ENCODE measurements around the gene DDX42.

DDX42 gene

DNA sequence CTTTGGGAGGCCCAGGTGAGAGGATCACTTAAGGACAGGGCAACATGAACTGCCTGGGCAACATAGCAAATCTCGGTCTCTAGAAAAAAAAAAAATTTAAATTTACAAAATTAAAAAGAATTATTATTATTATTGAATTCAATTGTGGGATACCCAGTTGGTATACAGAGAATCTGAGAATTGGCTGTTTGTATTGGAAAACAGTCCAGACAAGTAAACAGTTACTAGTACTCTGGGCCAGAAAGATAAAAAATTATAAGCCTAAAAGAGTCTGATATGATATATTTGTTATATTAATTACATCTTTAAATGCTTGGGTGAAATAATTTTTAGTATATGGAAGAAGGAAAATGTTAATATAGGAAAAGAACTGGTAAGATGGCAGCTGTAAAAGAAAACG lies 15.5 kb upstream of the DDX42 start:
- Histone ChIP-seq H3K79me2 (ENCODE audit: control insufficient read depth, insufficient read depth, low read length, unreplicated experiment) (peaks cover 4% of the 10 kb centered on the region), H3K27ac (ENCODE audit: low read depth, low read length) (no peak overlapping the region), H3K4me3 (ENCODE audit: low read depth, low read length) (no peak overlapping the region), H3K4me1 (ENCODE audit: control insufficient read depth, insufficient read depth, low read length, unreplicated experiment) (no peaks in the 10 kb centered on the region), H3K27me3 (ENCODE audit: insufficient read depth, low read length) (no peaks in the 10 kb centered on the region), H3K36me3 (ENCODE audit: insufficient read depth, low read length) (peaks cover 44% of the 10 kb centered on the region), H2AFZ (ENCODE audit: low read length, unreplicated experiment) (no peak overlapping the region)

GRCh38 chr17:63760771-63761539 lies 13.0 kb upstream of the DDX42 start:
- no peaks in the 10 kb centered on the region for H3K4me1 ChIP-seq (ENCODE audit: control insufficient read depth, insufficient read depth, low read length, unreplicated experiment)
- H3K79me2 ChIP-seq (ENCODE audit: control insufficient read depth, insufficient read depth, low read length, unreplicated experiment), result peaks cover 16% of the 10 kb centered on the region
- H2AFZ ChIP-seq (ENCODE audit: low read length, unreplicated experiment), result no peak overlapping the region
- peaks cover 61% of the 10 kb centered on the region for H3K36me3 ChIP-seq (ENCODE audit: insufficient read depth, low read length)
- H3K27me3 ChIP-seq (ENCODE audit: insufficient read depth, low read length), result no peaks in the 10 kb centered on the region
- H3K4me3 ChIP-seq (ENCODE audit: low read depth, low read length), result no peak overlapping the region
- no peak overlapping the region for H3K27ac ChIP-seq (ENCODE audit: low read depth, low read length)

DNA sequence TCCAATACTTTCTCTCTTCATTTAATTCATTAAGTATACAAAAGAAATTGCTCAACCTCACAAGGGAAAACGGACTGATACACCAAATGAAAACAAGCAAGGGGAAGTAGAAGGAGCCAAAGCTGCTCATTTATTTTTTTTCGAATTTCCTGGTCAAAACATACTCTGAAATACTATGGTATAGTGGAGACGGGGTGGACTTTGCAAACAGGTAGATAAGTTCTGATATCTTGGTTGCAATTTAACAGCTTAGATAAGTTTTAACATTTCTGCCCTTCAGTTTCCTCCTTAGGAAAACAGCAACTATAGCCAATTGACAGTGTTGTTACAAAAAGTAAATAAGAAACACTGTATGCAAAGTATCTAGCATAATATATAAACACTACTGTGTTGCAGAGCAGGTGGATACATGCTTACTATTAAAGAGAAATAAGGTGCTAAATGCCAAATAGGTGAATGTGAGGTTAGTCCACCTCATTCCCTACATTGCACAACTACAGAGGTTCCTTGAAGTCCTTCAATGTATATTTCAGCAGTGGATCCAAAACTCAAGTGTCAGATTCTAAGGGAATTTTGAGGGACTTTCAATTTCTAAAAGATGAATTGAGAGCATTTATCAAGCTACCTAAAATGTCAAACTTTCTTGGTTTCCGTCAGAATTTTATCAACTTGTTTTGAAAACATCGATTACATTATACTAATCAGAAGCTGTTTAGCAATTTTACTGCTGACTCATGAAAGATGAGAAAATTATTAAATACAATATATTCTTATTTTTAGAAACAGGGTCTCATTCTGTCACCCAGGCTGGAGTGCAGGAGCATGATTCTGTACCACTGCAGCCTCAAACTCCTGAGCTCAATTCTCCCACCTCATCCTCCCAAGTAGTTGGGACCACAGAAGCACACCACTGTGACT lies 11.6 kb upstream of the DDX42 start:
- Histone ChIP-seq H3K4me3 (ENCODE audit: low read depth, low read length) (no peak overlapping the region), H3K4me1 (ENCODE audit: control insufficient read depth, insufficient read depth, low read length, unreplicated experiment) (no peaks in the 10 kb centered on the region), H3K27me3 (ENCODE audit: insufficient read depth, low read length) (no peaks in the 10 kb centered on the region), H3K79me2 (ENCODE audit: control insufficient read depth, insufficient read depth, low read length, unreplicated experiment) (peaks cover 31% of the 10 kb centered on the region), H3K27ac (ENCODE audit: low read depth, low read length) (no peak overlapping the region), H2AFZ (ENCODE audit: low read length, unreplicated experiment) (no peak overlapping the region), H3K36me3 (ENCODE audit: insufficient read depth, low read length) (peaks cover 52% of the 10 kb centered on the region)

- no peak overlapping the region for H3K27ac ChIP-seq (ENCODE audit: low read depth, low read length)
- peaks cover 46% of the 10 kb centered on the region for H3K36me3 ChIP-seq (ENCODE audit: insufficient read depth, low read length)
- no peaks in the 10 kb centered on the region for H3K27me3 ChIP-seq (ENCODE audit: insufficient read depth, low read length)
- no peak overlapping the region for H3K4me3 ChIP-seq (ENCODE audit: low read depth, low read length)
- no peak overlapping the region for H2AFZ ChIP-seq (ENCODE audit: low read length, unreplicated experiment)
- H3K4me1 ChIP-seq (ENCODE audit: control insufficient read depth, insufficient read depth, low read length, unreplicated experiment), result no peaks in the 10 kb centered on the region
- H3K79me2 ChIP-seq (ENCODE audit: control insufficient read depth, insufficient read depth, low read length, unreplicated experiment), result peaks cover 53% of the 10 kb centered on the region
These were observed 9.3 kb upstream of the DDX42 start for GRCh38 chr17:63764716-63765115.

GRCh38 chr17:63766754-63767153 lies 7.2 kb upstream of the DDX42 start:
- no peak overlapping the region for H3K4me3 ChIP-seq (ENCODE audit: low read depth, low read length)
- peaks cover 69% of the 10 kb centered on the region for H3K79me2 ChIP-seq (ENCODE audit: control insufficient read depth, insufficient read depth, low read length, unreplicated experiment)
- no peak overlapping the region for H2AFZ ChIP-seq (ENCODE audit: low read length, unreplicated experiment)
- no peaks in the 10 kb centered on the region for H3K27me3 ChIP-seq (ENCODE audit: insufficient read depth, low read length)
- peaks cover 34% of the 10 kb centered on the region for H3K36me3 ChIP-seq (ENCODE audit: insufficient read depth, low read length)
- no peaks in the 10 kb centered on the region for H3K4me1 ChIP-seq (ENCODE audit: control insufficient read depth, insufficient read depth, low read length, unreplicated experiment)
- no peak overlapping the region for H3K27ac ChIP-seq (ENCODE audit: low read depth, low read length)

DNA sequence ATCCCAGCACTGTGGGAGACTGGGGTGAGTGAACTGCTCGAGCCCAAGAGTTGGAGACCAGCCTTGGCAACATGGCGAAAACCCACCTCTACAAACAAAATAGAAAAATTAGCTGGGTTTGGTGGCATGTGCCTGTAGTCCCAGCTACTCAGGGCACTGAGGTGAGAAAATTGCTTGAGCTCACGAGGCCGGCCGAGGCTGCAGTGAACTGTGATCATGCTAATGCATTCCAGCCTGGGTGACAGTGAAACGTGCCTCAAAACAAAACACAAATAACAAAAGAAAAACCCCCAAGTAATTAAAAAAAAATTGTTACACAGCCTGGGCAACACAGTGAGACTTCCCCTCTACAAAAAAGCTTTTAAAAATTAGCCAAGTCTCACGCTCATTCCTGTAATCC lies 5.5 kb upstream of the DDX42 start:
- Histone ChIP-seq H3K79me2 (ENCODE audit: control insufficient read depth, insufficient read depth, low read length, unreplicated experiment) (peaks cover 84% of the 10 kb centered on the region), H3K27me3 (ENCODE audit: insufficient read depth, low read length) (no peaks in the 10 kb centered on the region), H3K4me1 (ENCODE audit: control insufficient read depth, insufficient read depth, low read length, unreplicated experiment) (no peaks in the 10 kb centered on the region), H3K4me3 (ENCODE audit: low read depth, low read length) (no peak overlapping the region), H3K36me3 (ENCODE audit: insufficient read depth, low read length) (peaks cover 20% of the 10 kb centered on the region), H2AFZ (ENCODE audit: low read length, unreplicated experiment) (no peak overlapping the region), H3K27ac (ENCODE audit: low read depth, low read length) (no peak overlapping the region)

- H3K4me3 ChIP-seq (ENCODE audit: low read depth, low read length), result peak overlapping the region; percentile 86
- H3K79me2 ChIP-seq (ENCODE audit: control insufficient read depth, insufficient read depth, low read length, unreplicated experiment), result peaks cover 90% of the 10 kb centered on the region
- peaks cover 5% of the 10 kb centered on the region; the same call in 1 of the 2 replicates for H3K36me3 ChIP-seq (ENCODE audit: insufficient read depth, low read length)
- H3K27me3 ChIP-seq (ENCODE audit: insufficient read depth, low read length), result no peaks in the 10 kb centered on the region
- H3K27ac ChIP-seq (ENCODE audit: low read depth, low read length), result peak overlapping the region; percentile 96
- H2AFZ ChIP-seq (ENCODE audit: low read length, unreplicated experiment), result peak overlapping the region; percentile 51
- peaks cover 12% of the 10 kb centered on the region for H3K4me1 ChIP-seq (ENCODE audit: control insufficient read depth, insufficient read depth, low read length, unreplicated experiment)
These were observed 1.1 kb upstream of the DDX42 start for GRCh38 chr17:63772801-63773271.

DNA sequence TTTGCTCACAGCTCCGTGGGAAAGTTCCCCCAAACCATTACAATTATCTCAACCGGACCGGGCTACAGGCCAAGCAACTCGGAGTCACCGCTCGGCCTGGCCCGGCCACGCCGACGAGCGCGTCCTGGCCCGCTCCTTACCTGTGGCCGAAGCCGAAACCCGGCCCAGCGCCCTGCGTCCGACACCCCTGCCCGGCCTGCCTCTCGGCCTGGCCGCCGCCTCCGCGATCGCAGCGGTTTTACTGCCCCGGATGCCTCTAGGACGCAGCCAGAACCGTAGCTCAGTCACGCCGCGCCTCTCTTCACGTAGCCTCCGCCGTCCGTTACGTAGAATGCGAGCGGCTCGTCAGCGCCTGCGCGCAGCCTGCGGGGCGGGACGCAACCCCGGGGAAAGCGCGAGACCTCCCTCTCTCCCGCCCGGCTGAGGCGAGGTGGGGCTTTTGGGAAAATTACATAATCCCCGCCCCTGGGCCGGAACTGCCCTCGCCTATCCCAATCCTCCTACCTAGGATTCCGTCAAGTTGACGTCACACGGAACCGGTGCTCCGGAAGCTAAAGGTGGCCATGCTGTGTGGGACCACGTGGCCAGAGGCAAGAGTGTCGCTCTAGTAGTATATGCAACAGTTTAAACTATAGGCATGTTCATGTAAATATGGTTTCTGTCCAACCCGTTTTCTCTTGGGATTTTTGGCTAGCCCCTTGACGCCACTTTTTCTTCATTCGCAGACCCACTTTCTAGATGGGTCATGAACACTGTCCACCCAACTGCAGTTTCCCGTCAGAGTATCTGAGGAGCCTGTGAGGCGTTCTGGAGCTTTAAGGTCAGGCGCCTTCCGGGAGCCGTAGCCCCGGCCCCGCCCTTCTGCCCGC lies 464 bp upstream of the DDX42 start, which contains the start of gene CCDC47:
CCDC47 (minus strand) TSS at position 326 of the 869 bp plus-strand sequence. CDS start 7,422 bp downstream, outside the sequence.
- H3K27me3 ChIP-seq (ENCODE audit: insufficient read depth, low read length), result no peaks in the 10 kb centered on the region
- H3K79me2 ChIP-seq (ENCODE audit: control insufficient read depth, insufficient read depth, low read length, unreplicated experiment), result peaks cover 90% of the 10 kb centered on the region
- H2AFZ ChIP-seq (ENCODE audit: low read length, unreplicated experiment), result peak within 1 kb of the TSS; percentile 51
- peak within 1 kb of the TSS; percentile 86 for H3K4me3 ChIP-seq (ENCODE audit: low read depth, low read length)
- peaks cover 12% of the 10 kb centered on the region for H3K4me1 ChIP-seq (ENCODE audit: control insufficient read depth, insufficient read depth, low read length, unreplicated experiment)
- peak within 1 kb of the TSS; percentile 96 for H3K27ac ChIP-seq (ENCODE audit: low read depth, low read length)
- H3K36me3 ChIP-seq (ENCODE audit: insufficient read depth, low read length), result peaks cover 5% of the 10 kb centered on the region; the same call in 1 of the 2 replicates

DNA sequence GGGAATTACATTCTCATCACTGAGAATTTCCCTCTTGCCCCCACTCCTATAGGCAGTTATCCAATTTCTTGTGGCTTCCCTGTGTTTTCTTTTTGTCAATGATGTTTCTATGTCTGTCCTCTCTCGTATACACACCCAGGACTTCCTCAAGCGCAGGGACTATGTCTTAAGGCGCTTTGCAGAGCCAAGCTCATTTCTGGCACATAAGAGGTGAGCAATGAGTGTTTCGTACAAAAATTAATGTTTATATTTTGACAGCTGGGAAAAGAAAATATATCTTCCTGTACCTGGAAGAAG lies 947 bp downstream of the DDX42 start:
- peak overlapping the region; percentile 96; the same call in 1 of the 2 replicates for H3K27ac ChIP-seq (ENCODE audit: low read depth, low read length)
- H3K4me3 ChIP-seq (ENCODE audit: low read depth, low read length), result peak overlapping the region; percentile 86
- no peaks in the 10 kb centered on the region for H3K27me3 ChIP-seq (ENCODE audit: insufficient read depth, low read length)
- H3K36me3 ChIP-seq (ENCODE audit: insufficient read depth, low read length), result peaks cover 5% of the 10 kb centered on the region; the same call in 1 of the 2 replicates
- peaks cover 12% of the 10 kb centered on the region for H3K4me1 ChIP-seq (ENCODE audit: control insufficient read depth, insufficient read depth, low read length, unreplicated experiment)
- H2AFZ ChIP-seq (ENCODE audit: low read length, unreplicated experiment), result no peak overlapping the region
- peaks cover 90% of the 10 kb centered on the region for H3K79me2 ChIP-seq (ENCODE audit: control insufficient read depth, insufficient read depth, low read length, unreplicated experiment)

GRCh38 chr17:63775420-63775819 lies 1.4 kb downstream of the DDX42 start:
- Histone ChIP-seq H3K79me2 (ENCODE audit: control insufficient read depth, insufficient read depth, low read length, unreplicated experiment) (peaks cover 90% of the 10 kb centered on the region), H3K36me3 (ENCODE audit: insufficient read depth, low read length) (peaks cover 5% of the 10 kb centered on the region; the same call in 1 of the 2 replicates), H3K27ac (ENCODE audit: low read depth, low read length) (no peak overlapping the region), H2AFZ (ENCODE audit: low read length, unreplicated experiment) (no peak overlapping the region), H3K4me3 (ENCODE audit: low read depth, low read length) (peak overlapping the region; percentile 86), H3K27me3 (ENCODE audit: insufficient read depth, low read length) (no peaks in the 10 kb centered on the region), H3K4me1 (ENCODE audit: control insufficient read depth, insufficient read depth, low read length, unreplicated experiment) (peaks cover 15% of the 10 kb centered on the region)
